ENCODE measurements around the gene MLH1.

Gene MLH1

DNA sequence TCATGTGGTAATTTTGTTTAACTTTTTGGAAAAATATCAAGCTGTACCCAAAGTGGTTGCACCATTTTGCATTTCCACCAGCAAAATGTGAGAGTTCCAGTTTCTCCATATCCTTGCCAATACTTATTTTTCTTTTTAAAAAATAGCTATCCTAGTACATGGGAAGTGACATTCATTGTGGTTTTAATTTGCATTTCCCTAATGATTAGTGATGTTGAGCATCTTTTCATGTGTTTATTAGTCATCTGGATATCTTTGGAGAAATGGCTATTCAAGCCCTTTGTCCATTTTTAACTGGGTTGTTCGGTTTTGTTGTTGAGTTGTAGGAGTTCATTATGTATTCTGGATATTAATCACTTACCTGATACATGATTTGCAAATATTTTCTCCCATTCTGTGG lies 29.0 kb upstream of the MLH1 start:
- in situ Hi-C loops (cut with MboI; ENCODE audit: low pct_unique_long_range_greater_than_20kb, low sequenced_read_pairs, unreplicated experiment) = no loop called here
- TF ChIP-seq, protein P1, sequence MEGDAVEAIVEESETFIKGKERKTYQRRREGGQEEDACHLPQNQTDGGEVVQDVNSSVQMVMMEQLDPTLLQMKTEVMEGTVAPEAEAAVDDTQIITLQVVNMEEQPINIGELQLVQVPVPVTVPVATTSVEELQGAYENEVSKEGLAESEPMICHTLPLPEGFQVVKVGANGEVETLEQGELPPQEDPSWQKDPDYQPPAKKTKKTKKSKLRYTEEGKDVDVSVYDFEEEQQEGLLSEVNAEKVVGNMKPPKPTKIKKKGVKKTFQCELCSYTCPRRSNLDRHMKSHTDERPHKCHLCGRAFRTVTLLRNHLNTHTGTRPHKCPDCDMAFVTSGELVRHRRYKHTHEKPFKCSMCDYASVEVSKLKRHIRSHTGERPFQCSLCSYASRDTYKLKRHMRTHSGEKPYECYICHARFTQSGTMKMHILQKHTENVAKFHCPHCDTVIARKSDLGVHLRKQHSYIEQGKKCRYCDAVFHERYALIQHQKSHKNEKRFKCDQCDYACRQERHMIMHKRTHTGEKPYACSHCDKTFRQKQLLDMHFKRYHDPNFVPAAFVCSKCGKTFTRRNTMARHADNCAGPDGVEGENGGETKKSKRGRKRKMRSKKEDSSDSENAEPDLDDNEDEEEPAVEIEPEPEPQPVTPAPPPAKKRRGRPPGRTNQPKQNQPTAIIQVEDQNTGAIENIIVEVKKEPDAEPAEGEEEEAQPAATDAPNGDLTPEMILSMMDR (IDR thresholded peaks at IDR 0.05; ENCODE audit: extremely low read depth, insufficient read depth, missing control alignments) = no peak
- no peak for DNase-seq (ENCODE audit: low spot score)

DNA sequence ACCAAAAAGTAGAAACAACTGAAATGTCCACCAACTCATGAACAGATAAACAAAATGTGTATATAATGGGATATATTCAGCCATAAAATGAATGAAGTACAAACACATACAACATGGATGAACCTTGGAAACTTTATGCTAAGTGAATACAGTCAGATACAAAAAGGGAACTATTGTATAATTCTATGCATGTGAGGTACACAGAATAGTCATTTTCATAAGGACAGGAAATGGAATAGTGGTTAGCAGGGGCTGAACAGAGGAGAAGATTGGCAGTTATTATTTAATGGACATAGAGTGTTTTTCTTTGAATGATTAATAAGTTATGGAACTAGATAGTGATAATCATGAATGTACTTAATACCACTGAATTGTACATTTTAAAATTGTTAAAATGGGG lies 28.5 kb upstream of the MLH1 start:
- DNase-seq (ENCODE audit: low spot score) = no peak
- in situ Hi-C loops (cut with MboI; ENCODE audit: low pct_unique_long_range_greater_than_20kb, low sequenced_read_pairs, unreplicated experiment) = no loop called here
- TF ChIP-seq, protein P1 (IDR thresholded peaks at IDR 0.05; ENCODE audit: extremely low read depth, insufficient read depth, missing control alignments) = no peak

DNA sequence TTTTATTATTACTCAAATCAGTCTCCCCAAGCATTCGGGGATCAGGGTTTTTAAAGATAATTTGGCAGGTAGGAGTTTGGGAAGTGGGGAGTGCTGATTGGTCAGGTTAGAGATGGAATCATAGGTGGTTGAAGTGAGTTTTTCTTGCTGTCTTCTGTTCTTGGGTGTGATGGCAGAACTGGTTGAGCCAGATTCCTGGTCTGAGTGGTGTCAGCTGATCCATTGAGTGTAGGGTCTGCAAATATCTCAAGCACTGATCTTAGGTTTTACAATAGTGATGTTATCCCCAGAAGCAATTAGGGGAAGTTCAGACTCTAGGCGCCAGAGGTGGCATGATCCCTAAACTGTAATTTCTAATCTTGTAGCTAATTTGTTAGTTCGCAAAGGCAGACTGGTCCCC lies 27.9 kb upstream of the MLH1 start:
- TF ChIP-seq, protein P1 (IDR thresholded peaks at IDR 0.05; ENCODE audit: extremely low read depth, insufficient read depth, missing control alignments) = no peak
- no peak for DNase-seq (ENCODE audit: low spot score)
- in situ Hi-C loops (cut with MboI; ENCODE audit: low pct_unique_long_range_greater_than_20kb, low sequenced_read_pairs, unreplicated experiment) = no loop called here

DNA sequence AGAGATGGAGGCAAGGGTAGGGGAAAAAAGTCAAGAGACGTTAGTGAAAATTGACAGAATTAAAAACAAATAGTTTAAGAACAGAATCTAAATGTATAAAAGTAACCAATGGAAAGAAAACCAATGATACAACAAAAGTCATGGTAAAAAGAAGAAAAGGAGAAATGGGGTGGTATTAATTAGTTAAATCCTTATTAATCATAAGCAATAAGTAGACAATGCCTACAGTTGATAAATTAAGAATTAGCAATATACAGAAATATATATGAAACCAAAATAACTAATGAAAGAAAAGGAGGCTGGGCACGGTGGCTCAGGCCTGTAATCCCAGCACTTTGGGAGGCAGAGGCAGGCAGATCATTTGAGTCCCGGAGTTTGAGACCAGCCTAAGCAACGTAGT lies 24.2 kb upstream of the MLH1 start:
- in situ Hi-C loops (cut with MboI; ENCODE audit: low pct_unique_long_range_greater_than_20kb, low sequenced_read_pairs, unreplicated experiment) = no loop called here
- TF ChIP-seq, protein P1 (IDR thresholded peaks at IDR 0.05; ENCODE audit: extremely low read depth, insufficient read depth, missing control alignments) = no peak
- DNase-seq (ENCODE audit: low spot score) = no peak

DNA sequence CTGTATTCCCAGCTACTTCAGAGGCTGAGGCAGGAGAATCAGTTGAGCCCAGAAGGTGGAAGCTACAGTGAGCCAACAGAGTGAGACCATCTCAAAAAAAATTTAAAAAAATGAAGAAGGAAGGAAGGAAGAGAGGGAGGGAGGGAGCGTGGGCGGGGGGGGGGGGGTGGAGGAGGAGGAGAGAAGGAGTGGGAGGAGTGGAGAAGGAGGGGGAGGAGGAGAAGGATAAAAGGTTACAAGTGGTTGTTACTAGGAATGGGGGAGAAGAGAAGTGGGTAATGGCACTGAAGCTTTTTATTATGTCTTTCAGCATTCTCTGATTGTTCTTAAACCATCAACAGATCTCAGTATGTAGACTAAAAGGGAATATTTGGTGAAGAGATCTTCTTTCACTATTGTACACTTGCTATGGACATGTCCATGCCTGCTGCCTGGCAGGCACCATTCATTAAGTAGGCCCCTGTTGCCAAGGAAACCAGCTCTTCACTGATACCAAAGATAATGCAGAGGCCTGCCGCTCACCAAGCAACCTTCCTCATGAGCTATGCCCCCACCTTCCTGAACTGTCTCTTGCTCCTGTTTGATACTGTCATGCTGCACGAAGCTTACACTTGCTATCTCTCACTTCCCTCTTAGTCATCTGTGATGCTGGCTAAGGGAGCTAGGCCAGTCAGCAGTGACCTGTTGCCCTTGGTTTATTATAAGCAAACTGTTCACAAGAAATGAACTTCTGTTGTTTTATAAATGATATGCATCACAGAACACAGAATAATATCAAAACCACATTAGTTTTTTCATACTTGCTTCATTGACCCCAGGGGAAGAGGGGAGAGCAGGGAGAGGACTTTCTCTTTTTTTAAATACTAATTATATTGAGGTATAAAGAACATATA lies 23.5 kb upstream of the MLH1 start:
- in situ Hi-C loops (cut with MboI; ENCODE audit: low pct_unique_long_range_greater_than_20kb, low sequenced_read_pairs, unreplicated experiment) = no loop called here
- peak; percentile 82 for DNase-seq (ENCODE audit: low spot score)
- TF ChIP-seq, protein P1 (IDR thresholded peaks at IDR 0.05; ENCODE audit: extremely low read depth, insufficient read depth, missing control alignments) = no peak

DNA sequence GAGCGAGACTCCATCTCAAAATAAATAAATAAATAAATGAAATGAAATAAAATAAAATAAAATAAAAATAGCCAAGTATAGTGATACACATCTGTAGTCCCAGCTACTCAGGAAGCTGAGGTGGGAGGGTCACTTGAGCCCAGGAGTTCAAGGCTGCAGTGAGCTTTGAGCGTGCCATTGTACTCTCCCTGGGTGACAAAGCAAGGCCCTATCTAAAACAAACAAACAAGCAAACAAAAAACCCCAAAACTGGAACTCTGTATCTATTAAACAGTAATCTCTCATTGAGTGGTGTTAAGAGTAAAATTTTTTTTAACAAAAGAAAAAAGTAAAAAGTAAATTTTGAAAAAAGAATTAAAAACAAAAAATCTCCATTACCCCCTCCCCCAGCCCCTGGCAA lies 21.2 kb upstream of the MLH1 start:
- in situ Hi-C loops (cut with MboI; ENCODE audit: low pct_unique_long_range_greater_than_20kb, low sequenced_read_pairs, unreplicated experiment) = no loop called here
- no peak for DNase-seq (ENCODE audit: low spot score)
- TF ChIP-seq, protein P1 (IDR thresholded peaks at IDR 0.05; ENCODE audit: extremely low read depth, insufficient read depth, missing control alignments) = no peak
